ENCODE results near the gene REEP1.

The REEP1 gene

DNA sequence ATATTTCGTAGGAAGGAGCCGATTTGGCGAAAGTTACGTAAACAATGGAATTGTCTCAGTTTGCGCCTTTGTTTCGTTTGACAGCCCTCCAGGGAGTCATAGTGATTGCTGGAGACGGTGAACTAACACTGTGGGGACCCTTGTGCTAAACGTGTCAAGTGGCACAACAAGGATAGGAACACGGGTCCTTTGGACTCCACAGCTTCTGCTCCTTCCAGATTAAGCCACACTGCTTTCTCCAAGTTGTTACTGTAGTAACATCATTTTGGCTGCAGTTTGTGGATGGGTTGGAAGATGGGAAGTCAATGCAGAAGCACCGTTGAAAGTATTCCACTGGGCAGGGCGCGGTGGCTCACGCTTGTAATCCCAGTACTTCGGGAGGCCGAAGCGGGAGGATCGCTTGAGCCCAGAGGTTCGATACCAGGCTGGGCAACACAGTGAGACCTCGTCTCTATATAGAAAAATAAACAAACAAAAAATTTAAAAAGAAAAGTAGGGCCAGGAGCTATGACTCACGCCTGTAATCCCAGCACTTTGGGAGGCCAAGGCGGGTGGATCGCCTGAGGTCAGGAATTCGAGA, 141.5 kb downstream of the REEP1 start:
- TF ChIP-seq, protein P1, sequence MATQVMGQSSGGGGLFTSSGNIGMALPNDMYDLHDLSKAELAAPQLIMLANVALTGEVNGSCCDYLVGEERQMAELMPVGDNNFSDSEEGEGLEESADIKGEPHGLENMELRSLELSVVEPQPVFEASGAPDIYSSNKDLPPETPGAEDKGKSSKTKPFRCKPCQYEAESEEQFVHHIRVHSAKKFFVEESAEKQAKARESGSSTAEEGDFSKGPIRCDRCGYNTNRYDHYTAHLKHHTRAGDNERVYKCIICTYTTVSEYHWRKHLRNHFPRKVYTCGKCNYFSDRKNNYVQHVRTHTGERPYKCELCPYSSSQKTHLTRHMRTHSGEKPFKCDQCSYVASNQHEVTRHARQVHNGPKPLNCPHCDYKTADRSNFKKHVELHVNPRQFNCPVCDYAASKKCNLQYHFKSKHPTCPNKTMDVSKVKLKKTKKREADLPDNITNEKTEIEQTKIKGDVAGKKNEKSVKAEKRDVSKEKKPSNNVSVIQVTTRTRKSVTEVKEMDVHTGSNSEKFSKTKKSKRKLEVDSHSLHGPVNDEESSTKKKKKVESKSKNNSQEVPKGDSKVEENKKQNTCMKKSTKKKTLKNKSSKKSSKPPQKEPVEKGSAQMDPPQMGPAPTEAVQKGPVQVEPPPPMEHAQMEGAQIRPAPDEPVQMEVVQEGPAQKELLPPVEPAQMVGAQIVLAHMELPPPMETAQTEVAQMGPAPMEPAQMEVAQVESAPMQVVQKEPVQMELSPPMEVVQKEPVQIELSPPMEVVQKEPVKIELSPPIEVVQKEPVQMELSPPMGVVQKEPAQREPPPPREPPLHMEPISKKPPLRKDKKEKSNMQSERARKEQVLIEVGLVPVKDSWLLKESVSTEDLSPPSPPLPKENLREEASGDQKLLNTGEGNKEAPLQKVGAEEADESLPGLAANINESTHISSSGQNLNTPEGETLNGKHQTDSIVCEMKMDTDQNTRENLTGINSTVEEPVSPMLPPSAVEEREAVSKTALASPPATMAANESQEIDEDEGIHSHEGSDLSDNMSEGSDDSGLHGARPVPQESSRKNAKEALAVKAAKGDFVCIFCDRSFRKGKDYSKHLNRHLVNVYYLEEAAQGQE (IDR thresholded peaks at IDR 0.05; ENCODE audit: insufficient read depth in 1 of 2, low read depth in 2 of 2, low read length in 2 of 2), result no peak
- TF ChIP-seq SIN3A (IDR thresholded peaks at IDR 0.05; ENCODE audit: borderline replicate concordance, insufficient read depth, low read length), result no peak
- TF ChIP-seq FOXP2 (optimal IDR thresholded peaks at IDR 0.05; ENCODE audit: borderline replicate concordance, extremely low read depth, extremely low read length, insufficient read depth), result no peak
- no peak for TF ChIP-seq POLR2AphosphoS5 (IDR thresholded peaks at IDR 0.05; ENCODE audit: low read depth, low read length)
- no peak for TF ChIP-seq TAF1 (IDR thresholded peaks at IDR 0.05; ENCODE audit: borderline replicate concordance, insufficient read depth, low read length)

GRCh38 chr2:86195055-86195807, 142.2 kb downstream of the REEP1 start, which contains the start of gene IMMT:
IMMT (minus strand) TSS chr2:86195462; CDS start chr2:86195382, 80 bp downstream.
- peak; percentile 96 for TF ChIP-seq FOXP2 (optimal IDR thresholded peaks at IDR 0.05; ENCODE audit: borderline replicate concordance, extremely low read depth, extremely low read length, insufficient read depth)
- peak; percentile 87 for TF ChIP-seq POLR2AphosphoS5 (IDR thresholded peaks at IDR 0.05; ENCODE audit: low read depth, low read length)
- TF ChIP-seq SIN3A (IDR thresholded peaks at IDR 0.05; ENCODE audit: borderline replicate concordance, insufficient read depth, low read length), result peak; percentile 71
- TF ChIP-seq, protein P1 (IDR thresholded peaks at IDR 0.05; ENCODE audit: insufficient read depth in 1 of 2, low read depth in 2 of 2, low read length in 2 of 2), result no peak; a peak in 1 of 4 replicates
- peak; percentile 71; the same call in 1 of the 2 replicates for TF ChIP-seq TAF1 (IDR thresholded peaks at IDR 0.05; ENCODE audit: borderline replicate concordance, insufficient read depth, low read length)

GRCh38 chr2:86194751-86195054, 142.7 kb downstream of the REEP1 start:
- TF ChIP-seq SIN3A (IDR thresholded peaks at IDR 0.05; ENCODE audit: borderline replicate concordance, insufficient read depth, low read length) (no peak), FOXP2 (optimal IDR thresholded peaks at IDR 0.05; ENCODE audit: borderline replicate concordance, extremely low read depth, extremely low read length, insufficient read depth) (no peak)
- TF ChIP-seq, protein P1 (IDR thresholded peaks at IDR 0.05; ENCODE audit: insufficient read depth in 1 of 2, low read depth in 2 of 2, low read length in 2 of 2), result no peak

GRCh38 chr2:86193901-86194567, 143.4 kb downstream of the REEP1 start:
- TF ChIP-seq FOXP2 (optimal IDR thresholded peaks at IDR 0.05; ENCODE audit: borderline replicate concordance, extremely low read depth, extremely low read length, insufficient read depth) (no peak), POLR2AphosphoS5 (IDR thresholded peaks at IDR 0.05; ENCODE audit: low read depth, low read length) (0 out of 2 replicates have a peak, but pooled peaks have one; percentile 34), SIN3A (IDR thresholded peaks at IDR 0.05; ENCODE audit: borderline replicate concordance, insufficient read depth, low read length) (no peak), TAF1 (IDR thresholded peaks at IDR 0.05; ENCODE audit: borderline replicate concordance, insufficient read depth, low read length) (no peak)
- TF ChIP-seq, protein P1 (IDR thresholded peaks at IDR 0.05; ENCODE audit: insufficient read depth in 1 of 2, low read depth in 2 of 2, low read length in 2 of 2), result no peak

Measured in PFSK-1 (cell line).